ENCODE measurements around the gene ABHD17A.
"Not testable (repeated sequence)": the region's sequence is repeated elsewhere in the genome, so short reads cannot be mapped to it uniquely, and the experiment has no call there.

The ABHD17A gene

DNA sequence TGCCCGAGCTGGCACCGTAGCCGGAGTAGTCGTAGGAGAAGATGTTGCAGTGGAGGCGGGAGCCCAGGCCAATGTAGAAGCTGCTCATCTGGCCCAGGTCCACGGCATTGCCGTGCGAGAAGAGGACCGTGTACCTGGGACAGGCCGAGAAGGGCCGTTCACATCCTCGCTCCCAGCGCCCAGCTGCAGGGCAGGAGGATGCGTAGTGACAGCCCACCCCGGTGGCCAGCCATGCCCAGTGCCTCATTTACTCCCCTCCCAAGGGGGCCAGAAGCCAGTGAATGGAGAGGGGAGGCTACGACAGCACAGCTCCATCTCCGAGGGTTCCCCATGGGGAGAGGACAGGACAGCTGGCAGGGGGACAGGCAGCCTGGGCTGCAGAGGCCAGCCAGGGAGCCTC is 5.3 kb downstream of the ABHD17A start:
- not testable (repeated sequence) for DNase-seq

DNA sequence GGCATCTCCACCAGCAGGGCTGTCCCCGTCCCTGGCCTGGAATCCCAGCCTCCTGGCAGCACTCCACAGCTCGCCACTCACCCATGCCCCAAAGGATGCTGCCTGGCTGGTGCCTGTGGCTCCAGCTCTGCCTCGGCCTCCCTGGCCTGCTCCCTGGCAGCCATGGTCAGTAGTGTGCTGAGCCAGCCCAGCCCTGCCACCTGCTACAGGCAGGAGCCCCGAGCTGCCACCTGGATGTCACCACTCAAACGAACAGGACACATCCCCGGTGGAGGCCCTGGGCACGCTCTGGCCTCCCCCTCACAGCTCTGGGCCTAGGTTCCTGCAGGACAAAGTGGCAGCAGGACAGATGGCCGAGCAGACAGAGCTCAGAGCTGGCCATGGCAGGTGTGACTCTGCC is 6.7 kb downstream of the ABHD17A start:
- DNase-seq, result not testable (repeated sequence)

DNA sequence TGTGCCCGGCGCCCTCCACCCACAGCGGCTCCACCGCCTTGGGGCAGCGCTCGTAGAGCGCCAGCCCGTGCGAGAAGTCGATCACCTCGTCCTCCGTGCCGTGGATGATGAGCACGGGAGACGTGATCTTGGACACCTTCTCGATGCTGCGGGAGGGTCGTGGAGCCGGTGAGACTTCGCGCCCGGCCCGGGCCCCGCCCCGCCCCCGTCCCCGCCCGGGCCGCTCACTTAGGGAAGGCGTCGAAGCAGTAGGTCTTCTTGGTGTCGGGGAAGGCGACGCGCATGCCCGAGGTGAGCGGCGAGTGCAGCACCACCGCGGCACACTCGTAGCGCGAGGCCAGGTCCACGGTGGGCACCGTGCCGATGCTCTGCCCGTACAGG is 8.0 kb downstream of the ABHD17A start:
- not testable (repeated sequence) for DNase-seq

DNA sequence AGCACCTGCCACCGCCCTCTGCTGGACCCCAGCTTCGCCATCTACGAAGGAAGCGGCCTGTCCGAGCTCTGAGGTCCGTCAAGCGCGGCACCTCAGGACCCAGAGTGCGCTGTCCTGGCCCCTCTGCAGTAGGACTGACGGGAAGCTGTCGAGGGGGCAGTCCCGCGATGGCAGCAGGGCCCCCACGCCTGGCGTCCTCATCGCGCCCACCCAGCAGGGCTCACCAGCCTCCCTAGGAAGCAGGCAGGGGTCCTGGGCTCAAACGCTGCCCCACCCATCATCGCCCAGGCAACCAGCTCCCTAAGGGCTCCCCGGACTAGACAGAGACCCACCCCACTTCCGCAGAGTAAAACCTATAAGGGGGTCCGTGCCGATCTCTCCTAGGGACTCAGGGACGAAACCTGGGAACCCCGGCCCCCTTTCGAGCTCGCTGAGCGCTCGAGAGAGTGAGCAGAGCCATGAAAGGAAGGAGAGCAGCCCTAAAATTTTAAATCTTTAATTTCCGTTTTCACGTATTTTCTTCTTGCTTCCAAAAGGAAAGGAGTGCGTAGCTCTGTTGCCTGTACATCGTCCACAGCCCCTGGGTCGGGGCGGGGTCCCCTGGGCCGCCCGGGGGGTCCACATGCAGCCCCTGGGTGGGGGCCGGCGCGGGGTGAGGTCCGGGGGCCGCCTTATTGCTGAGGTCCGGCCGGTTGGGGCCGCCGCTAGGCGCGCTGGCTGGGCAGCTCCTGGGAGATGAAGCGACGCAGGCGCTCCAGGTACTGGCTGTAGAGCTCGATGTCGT is 8.6 kb downstream of the ABHD17A start:
- DNase-seq, result not testable (repeated sequence)

DNA sequence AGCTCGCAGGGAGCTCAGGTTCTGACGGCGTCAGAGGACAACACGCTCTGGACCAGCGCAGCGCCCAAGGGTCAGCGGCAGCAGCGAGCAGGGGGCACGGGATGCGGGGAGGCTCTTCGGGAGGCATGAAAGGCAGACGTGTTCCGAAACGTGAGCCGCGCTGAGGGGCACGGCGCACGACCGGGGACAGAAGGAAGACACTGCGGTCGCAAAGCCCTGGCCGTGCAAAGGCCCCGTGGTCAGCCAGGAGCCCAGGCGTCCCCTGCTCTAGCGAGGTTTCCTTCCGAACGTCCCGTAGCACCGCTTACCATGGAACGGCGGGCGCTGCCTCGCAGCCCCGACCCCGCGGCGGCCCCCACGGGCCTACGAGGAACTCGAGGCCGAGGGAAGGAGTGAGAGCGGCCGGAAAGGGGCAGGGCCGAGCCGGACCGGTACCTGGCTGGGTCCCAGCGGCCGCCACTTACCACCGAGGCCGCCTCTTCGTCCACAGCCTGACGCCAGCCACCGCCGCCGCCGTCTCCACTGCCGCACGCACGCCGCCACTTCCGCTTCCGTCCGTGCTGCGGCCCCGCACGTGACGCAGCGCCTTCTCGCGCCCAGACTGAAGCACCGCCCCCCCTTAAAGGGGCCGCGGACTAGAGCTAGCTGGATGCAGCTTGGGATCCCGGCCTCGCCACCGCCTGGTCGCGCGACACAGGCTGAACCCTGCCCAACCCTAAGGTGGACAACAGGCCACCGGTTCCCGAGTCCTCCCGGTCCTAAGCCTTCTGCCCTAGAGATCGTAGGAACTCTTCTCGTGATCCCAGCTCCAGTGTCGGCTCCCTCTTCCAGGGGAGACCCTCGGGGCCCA is 9.4 kb downstream of the ABHD17A start:
- DNase-seq, result peak; percentile 70 to 83

DNA sequence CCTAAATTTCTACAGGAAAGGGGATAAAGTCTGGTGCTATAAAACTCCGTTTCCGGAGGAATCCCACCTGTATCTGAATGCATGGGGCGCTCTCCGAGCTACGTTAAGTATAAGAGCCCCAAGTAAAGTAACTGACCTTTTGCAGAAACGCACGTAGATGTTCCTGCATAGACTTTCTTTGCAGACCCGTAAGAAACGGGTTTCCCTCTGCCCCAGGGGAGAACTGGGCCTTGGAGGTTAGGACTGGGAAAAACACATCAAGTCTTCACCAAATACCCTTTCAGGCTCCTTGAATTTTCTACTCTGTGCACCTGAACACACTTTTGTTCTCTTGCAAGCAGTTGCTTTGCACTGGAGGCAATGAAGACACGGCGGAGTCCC is 10.0 kb downstream of the ABHD17A start:
- DNase-seq, result not testable (repeated sequence)

DNA sequence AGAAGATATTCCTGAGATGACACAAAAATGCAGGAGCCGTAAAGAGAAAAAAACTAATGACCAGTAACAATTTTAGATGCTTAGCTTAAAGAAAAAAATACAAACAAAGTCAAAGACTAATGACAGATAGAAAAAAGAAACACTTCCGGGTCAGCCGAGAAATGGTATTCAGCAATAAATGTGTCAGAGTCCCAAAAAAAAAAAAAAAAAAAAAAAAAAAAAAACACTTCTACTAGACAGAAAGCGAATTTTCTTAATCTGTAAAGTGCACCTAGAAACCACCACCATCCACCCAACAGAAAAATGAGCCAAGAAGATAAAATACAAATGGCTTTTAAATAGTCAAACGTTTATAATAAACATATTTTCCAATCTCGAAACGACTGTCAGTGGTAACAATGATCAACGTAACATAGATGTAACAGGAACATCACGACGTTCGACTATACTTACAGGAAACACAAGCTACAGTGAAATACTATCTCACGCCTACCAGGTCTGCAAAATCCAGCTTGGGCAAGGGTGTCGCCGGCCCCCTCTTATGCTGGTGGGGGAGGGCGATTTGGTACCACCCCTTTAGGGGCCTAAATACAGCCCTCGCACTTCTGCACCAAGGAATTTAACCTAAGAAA is 10.6 kb downstream of the ABHD17A start:
- DNase-seq, result no peak

DNA sequence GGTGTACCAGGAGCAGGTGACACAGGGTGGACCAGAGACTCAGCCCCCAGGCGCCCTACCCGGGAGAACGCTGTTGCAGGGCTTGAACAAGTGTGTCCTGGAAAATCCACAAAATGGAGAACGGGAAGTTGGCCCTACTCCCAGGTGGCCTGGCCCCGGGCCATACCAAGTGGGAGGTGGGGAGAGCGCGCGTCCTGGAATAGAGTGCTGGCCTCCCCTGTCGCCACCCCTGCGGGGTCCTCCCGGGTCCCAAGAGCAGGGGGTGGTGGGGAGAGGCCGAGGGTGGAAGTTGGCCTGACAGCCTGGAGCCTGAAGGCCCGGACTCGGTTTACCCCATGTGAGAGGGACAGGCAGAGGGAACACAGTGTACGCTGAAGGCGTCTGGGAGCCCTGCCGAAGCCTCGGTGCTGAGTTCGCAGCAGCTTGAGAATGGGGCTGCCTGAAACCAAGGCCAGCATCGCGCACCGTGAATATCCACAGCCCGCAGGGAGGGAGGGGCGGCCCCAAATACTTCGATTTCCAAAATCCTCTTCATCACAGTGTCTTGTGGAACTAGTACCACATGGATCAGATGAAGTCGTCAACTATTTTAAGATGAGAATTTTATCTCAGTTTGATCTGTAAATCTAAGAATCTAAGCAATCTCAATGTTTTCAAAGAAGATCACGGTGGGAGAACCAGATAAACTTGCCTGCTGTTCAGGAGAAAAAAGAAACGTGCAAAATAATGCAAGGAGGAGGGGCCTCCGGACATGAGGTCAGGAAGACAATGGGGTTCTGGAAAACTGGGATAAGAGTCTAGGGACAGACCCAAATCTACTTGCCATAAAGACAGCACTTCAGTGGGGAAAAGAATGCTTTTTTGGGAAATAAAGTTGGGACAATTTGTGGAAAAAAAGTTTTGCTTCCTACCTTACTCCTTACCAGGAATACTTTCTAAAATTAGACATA is 11.5 kb downstream of the ABHD17A start:
- no peak for DNase-seq

DNA sequence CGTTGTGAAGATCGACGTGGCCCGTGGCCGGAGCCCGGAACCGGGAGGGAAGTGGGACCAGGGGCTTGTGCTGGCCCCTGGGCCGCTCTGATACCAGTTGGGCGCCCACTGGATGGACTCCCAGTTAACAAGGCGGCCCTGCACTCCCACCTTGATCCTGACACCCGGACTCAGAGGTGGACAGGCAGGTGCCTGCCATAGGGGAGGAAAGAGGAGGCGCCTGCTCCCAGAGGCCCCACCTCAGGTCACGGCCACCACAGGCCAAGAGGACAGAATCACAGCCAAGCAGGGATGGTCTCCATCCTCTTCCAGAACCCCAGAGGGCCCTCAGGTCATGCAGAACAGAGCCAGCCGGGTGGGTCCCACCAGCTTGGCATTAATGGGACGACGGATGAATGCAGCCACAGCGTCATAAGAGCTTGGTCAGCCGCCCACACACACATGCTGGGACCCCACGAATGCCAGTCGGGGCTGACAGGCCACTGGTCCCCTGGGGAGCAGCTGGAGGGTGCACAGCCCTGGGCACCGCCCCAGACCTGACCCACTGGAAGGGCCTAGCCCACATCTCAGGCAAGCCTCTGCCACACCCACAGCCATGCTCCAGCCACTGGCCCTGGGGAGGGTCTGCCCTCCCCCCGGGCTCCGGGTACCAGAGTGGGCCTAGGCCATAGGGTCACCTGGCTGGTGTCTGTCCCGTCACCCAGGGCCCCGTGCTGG is 12.3 kb downstream of the ABHD17A start:
- no peak for DNase-seq

DNA sequence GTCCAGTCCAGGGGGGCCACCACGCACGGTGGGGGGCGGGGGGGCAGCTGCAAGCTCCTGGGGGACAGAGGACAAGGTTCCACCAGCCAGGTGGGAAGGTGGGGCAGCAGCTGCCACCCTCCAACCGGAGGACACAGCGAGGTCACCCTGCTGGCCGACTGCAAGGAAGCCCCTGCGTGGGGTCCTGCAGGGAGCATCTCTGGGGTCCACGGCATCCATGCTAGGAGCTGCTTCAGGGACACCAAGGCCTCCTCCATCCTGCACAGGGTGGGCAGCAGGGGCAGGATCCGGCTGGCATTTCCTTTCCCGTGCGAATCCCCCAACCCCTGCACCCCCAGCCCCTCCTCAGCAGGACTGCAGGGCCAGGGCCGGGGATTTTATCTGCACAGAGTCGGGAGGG is 13.7 kb downstream of the ABHD17A start:
- DNase-seq, result no peak

DNA sequence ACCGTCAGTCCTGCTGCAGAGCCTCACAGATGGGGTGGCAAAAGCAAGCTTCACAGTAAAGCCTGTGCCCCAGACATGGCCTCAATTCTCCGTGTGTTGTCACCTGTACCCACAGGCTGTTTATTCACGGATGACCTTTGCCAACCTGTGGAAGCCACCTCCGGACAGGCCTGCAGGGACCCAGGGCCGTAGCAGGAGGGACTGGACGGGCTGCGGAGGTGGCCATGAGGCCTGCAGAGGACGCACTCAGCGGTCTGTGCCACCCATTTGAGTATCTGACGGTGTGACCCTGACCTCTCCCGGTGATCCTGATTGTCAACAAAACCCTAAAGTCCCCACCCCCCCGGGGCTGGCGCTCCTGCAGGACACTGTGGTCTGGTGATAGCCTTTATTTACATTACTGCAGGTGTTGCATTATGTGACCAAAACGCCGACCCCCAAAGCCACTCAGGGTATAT is 14.1 kb downstream of the ABHD17A start:
- no peak for DNase-seq

DNA sequence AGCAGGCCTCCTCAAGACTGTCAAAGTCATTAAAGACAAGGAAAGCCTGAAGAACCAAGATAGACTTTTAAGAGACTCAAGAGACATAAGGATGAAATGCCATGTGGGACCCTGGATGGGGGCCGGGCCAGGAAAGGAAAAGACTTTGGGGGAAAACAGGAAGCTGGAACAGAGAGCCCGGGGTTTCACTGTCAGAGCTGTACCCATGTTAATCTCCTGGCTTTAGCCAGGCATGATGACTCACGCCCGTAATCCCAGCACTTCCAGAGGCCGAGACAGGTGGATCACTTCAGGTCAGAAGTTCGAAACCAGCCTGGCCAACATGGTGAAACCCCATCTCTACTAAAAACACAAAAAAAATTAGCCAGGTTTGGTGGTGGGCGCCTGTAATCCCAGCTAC is 16.3 kb downstream of the ABHD17A start:
- DNase-seq, result no peak

DNA sequence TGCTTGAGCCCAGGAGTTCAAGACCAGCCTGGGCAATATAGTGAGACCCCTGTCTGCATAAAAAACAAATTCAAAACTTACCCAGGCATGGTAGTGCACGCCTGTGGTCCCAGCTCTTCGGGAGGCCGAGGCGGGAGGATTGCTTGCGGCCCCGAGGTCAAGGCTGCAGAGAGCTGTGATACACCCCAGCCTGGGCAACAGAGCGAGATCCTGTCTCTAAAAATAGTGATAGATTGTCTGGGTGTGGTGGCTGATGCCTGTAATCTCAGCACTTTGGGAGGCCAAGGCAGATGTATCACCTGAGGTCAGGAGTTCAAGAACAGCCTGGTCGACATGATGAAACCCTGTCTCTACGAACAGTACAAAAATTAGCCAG is 18.0 kb downstream of the ABHD17A start:
- DNase-seq, result no peak

DNA sequence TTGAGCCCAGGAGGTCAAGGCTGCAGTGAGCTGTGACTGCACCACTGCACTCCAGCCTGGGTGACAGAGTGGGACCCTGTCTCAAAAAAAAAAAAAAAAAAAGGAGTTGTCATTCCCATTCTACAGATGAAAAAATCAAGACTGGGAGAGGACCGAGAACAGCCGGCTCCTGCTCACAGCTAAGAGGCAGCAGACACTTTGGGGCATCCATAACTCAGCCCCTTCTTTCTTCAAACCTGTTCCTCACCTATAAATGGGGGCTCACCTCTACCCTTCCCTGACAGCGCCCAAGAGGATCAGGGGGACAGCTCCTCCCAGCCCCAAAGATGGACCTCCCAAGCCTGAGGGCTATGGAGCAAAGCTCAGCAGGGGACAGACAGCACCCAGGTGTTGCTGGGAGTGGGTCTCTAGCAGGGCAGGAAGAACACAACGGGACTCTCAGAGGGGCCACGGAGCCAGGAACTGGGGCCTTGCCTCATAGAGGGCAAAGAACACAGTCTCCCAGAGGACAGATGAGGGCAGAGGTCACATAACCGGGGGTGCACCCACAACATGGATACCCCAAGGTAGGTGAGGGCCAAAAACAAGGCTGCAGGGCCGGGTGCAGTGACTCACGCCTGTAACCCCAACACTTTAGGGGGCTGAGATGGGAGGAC is 18.5 kb downstream of the ABHD17A start:
- no peak for DNase-seq

DNA sequence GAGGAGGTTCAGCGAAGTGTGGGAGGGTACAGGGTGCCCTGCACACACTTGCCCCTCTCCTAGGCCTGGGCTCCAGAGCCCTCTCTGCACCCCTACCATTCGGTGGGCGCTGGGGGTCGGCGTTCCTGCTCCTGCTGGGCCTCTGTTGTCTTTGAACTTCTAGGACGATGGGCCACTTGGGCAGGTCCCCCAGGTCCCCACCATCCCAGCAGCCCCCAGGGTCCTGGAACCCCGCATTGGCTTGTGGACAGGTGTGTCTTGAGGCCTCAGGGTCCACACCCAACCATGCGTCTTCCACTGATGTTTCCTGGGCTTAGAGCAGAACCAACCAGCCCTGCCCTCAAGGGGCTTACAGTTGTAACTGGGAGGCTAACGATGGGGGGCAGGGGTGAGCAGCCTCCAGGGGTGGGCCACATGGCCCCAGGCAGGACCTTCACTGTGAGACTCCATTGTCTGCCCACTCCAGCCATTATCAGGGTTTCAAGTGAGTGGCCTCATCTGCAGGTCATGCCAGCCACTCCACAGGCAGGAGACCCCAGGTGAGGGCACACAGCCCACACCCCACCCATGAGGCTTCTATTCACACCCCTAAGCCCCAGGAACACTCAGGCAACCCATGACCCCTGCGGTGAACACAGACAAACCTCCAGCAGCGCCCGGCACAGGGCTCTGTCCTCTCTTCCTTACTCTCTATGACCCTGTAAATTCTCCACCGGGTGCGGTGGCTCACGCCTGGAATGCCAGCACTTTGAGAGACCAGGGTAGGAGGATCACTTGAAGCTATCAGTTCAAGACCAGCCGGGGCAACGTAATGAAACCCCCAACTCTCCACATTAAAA is 19.9 kb downstream of the ABHD17A start:
- no peak for DNase-seq

DNA sequence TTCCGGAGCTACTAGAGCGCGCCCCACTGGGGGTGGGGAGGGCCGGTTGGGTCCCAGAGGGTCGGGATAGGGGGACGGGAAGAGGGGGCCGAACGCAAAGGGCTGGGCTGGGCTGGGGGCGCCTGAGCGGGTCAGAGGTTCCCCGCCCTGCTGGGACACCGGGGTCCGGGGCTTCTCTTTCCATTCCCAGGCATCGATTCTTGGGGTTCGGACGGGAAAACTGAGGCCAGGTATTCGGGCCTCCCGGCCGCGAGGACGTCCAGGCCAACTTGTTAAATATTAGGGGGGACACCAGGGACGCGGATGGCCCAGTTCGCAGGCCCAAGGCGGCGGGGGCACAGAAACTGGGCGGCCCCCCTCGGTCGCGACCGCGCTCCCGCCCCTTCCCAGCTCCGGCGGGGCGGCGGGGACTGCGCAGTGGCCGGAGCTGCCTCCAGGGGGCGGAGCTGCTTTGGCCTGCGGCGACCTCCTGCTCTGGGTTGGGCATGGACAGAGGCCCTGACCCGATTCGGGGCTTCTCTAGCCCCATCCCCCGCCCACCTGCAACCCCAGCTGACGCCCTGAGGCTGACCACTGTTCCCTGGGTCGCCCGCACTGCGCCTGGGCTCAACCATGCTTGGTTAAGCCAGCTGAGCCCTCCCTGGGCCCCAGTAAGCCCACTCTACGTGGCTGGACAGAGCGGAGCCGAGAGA is 20.7 kb downstream of the ABHD17A start:
- DNase-seq, result peak; percentile 33 to 72

DNA sequence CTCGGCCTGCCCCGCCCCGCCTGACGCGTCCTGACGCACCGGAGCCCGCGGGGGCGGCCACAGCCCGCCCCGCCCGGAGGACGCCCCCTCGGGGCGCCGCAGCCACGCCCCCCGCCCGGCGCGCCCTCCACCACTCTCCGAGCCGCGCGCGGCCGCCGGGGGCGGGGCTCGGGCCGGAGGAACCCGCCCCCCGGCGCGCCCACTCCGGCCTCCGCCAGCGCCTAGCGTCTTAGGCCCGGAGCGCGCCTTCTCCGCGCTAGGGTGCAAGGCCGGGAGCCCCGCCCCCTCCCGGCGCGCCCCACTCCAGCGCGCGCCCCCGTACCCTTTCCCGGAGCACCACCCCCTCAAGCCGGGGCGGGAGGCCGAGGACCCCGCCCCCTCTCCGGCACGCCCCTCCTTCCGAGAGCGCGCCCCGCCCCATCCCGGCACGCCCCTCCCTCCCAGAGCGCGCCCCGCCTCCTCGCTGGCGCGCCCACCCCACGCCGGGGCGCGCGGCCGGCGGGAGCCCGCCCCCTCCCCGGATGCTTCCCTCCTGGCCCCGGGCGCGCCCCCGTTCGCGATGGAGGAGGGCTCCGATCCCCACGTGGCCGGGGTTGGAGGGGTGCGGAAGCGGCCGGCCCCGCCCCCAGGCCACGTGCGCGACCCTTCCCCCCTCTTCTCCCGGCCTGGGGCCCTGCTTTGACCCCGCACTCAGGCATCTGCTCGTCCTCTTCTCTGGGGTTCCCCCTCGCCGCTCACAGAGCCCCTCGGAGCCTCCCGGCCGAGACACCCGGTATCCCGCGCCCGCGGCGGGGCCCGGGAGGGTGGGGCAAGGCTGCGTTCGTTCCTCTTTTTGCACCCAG is 21.4 kb downstream of the ABHD17A start:
- peak; percentile 62 to 98 for DNase-seq

DNA sequence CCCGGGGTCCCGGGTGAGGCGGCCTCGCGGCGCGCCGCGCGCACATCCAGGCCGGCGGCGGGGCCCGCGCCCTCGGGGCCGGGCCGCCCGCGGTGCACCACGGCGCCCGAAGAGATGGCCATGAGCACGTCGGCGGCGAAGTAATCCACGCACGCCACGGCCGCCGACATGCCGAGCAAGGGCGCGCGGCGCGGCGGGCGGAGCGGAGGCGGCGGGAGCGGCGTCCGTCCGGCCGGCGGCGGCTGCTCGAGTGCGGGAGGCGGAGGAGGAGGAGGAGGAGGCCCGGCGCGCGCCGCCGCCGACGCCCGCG is 22.0 kb downstream of the ABHD17A start, which contains the start of gene KLF16:
Gene KLF16, minus strand, starts transcription at position 252 of the 310 bp plus-strand sequence. Its CDS starts 82 bp downstream, at position 170.
- DNase-seq, result no peak
